Measurements from ENCODE around the gene CLK2. TPM values are rescaled to one million over a fixed set of nuclear protein-coding genes. Genes with fewer than 3 reads are reported as not detected.
"Not testable (repeated sequence)": the region's sequence is repeated elsewhere in the genome, so short reads cannot be mapped to it uniquely, and the experiment has no call there.

The CLK2 gene
- total RNA-seq, 1 donor from 2014 or later: 18.1 TPM

DNA sequence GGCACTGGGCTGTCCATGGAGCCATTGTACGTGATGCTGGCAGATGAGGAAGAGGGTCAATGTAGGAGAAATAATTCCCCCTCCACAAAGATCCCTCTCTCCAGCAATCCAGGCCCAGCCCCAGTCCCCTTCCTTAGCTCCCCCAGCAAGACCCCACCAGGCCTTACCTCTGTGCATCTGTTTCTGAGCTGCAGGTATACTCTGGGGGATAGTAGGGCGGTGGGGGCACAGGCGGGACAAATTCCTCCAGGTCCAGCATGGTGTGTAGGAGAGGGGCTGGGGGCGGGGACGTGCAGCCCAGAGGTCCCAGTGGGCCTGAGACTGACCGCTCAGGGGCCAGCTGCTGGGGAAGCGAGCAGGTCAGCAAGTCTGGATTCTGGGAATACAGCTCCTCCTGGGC, 21.7 kb downstream of the CLK2 start:
- Histone ChIP-seq H3K27ac (replicated peaks) (peak overlapping the region; percentile 70), H3K9me3 (replicated peaks) (no peaks in the 10 kb centered on the region), H3K27me3 (ENCODE audit: low read depth) (no peaks in the 10 kb centered on the region), H3K4me3 (no peak overlapping the region), H3K36me3 (peaks cover 16% of the 10 kb centered on the region), H3K4me1 (peaks cover 49% of the 10 kb centered on the region)
- DNase-seq: no peak
- TF ChIP-seq, protein P1, sequence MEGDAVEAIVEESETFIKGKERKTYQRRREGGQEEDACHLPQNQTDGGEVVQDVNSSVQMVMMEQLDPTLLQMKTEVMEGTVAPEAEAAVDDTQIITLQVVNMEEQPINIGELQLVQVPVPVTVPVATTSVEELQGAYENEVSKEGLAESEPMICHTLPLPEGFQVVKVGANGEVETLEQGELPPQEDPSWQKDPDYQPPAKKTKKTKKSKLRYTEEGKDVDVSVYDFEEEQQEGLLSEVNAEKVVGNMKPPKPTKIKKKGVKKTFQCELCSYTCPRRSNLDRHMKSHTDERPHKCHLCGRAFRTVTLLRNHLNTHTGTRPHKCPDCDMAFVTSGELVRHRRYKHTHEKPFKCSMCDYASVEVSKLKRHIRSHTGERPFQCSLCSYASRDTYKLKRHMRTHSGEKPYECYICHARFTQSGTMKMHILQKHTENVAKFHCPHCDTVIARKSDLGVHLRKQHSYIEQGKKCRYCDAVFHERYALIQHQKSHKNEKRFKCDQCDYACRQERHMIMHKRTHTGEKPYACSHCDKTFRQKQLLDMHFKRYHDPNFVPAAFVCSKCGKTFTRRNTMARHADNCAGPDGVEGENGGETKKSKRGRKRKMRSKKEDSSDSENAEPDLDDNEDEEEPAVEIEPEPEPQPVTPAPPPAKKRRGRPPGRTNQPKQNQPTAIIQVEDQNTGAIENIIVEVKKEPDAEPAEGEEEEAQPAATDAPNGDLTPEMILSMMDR (IDR thresholded peaks at IDR 0.05; ENCODE audit: borderline replicate concordance): no peak
- intact Hi-C loops (cut with micrococcal nuclease): no loop called here

DNA sequence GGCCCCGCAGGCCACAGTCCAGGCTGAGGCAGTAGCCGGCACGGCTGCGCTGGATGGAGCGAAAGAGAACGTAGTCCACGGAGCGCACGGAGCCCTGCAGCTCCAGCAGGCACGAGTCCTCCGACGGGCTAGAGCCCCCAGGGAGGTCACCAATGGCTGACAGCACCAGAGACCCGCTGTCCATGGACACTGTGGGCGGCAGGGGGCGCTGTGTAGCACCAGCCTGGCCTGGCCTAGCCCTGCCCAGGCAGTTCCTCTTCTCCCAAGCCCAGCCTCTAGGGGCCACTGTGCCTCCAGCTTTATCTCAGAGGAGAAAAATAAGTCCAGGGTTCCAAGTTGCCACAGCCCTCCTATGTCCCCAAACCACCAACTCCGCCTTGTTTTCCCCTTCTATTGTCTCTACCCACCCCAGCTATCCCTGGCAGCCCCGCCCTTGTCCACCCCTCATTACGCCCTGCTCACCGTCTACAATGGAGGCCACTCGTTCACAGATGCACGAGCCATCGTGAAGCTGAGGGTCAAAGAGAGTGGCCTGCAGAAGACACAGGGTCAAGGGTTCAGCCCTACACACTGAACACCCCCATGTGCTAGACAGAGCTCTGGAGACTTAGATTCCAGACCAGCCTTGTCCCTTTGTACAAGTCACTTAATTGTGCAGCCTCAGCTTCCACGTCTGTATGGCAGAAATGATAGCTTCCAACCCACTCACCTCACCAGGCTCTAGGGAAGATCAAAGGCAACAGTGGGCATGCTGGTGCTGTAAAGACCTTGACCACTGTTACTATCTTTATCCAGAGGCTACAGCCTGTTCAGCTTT, 22.5 kb downstream of the CLK2 start:
- peak; percentile 92 for DNase-seq
- intact Hi-C loops (cut with micrococcal nuclease): no loop called here
- Histone ChIP-seq H3K27me3 (ENCODE audit: low read depth) (no peaks in the 10 kb centered on the region), H3K27ac (replicated peaks) (peak overlapping the region; percentile 70), H3K36me3 (peaks cover 16% of the 10 kb centered on the region), H3K9me3 (replicated peaks) (no peaks in the 10 kb centered on the region), H3K4me3 (peak overlapping the region; percentile 55), H3K4me1 (peaks cover 41% of the 10 kb centered on the region)
- TF ChIP-seq, protein P1 (IDR thresholded peaks at IDR 0.05; ENCODE audit: borderline replicate concordance): peak; percentile 100

DNA sequence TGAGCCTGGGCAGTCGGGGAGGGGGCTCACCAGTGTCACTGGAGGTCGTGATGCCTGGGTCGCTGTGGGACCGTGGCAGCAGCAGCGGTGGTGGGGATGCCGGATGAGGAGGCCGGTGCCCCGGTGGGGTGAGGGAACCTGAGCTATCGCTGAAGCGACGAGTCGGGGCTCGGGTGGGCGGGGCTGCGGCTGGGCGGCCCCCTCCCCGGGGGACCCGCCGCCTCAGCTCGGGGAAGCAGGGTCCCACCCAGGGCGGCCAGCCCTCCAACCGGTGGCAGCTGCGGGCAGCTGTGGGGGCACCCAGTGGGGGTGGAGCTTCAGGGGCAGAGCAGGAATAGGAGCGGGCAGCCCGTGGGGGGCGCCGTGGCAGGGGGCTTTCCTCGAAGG, 23.1 kb downstream of the CLK2 start:
- H3K4me1 ChIP-seq: peaks cover 39% of the 10 kb centered on the region
- peaks cover 16% of the 10 kb centered on the region for H3K36me3 ChIP-seq
- no peaks in the 10 kb centered on the region for H3K27me3 ChIP-seq (ENCODE audit: low read depth)
- TF ChIP-seq, protein P1 (IDR thresholded peaks at IDR 0.05; ENCODE audit: borderline replicate concordance): no peak
- intact Hi-C loops (cut with micrococcal nuclease): no loop called here
- H3K4me3 ChIP-seq: peak overlapping the region; percentile 55
- H3K9me3 ChIP-seq (replicated peaks): no peaks in the 10 kb centered on the region
- H3K27ac ChIP-seq (replicated peaks): peak overlapping the region; percentile 70
- no peak for DNase-seq

DNA sequence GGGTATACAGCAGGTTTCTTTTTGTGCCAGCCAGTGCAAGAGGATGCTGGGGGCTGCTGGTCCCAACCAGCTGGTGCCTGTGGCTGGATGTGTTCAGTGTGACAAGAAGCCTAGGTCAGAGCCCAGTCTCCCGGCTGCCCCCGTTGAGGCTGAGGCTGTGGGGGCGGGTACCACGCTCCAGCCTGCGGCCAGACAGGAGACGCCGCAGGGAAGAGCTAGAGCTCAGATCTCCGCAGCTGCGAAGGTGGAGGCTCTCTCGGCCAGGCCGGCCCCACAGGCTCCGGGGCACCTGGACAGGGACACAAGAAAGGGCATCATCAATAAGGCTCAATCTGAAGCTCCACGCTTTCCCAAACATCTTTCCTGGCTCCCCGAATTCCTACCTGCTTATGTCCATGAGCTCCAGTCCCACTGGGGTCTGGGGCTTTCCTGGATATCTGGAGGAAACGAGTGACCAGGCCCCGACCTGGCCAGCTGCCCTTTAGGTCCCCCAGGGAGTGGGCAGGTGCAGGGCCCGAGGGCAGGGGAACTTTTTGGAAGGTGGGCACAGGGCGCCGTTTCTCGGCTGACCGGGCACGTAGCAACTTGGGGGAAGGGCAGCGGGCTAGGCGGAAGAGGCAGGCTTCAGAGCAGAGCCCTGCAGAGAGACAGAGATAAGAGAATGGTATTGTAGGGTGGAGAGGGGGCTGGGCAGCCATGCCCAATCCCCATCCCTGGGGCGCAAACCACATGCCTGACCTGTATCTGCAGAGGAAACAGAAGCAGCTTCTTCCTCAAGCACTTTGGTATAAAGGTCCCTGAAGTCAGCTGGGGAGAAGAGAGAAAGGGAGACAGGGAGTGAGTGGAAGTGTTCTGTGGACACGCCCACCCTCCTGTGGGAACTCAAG, 25.4 kb downstream of the CLK2 start:
- peaks cover 16% of the 10 kb centered on the region for H3K36me3 ChIP-seq
- TF ChIP-seq, protein P1 (IDR thresholded peaks at IDR 0.05; ENCODE audit: borderline replicate concordance): no peak
- no peaks in the 10 kb centered on the region for H3K9me3 ChIP-seq (replicated peaks)
- H3K27me3 ChIP-seq (ENCODE audit: low read depth): no peaks in the 10 kb centered on the region
- H3K4me3 ChIP-seq: no peak overlapping the region
- H3K27ac ChIP-seq (replicated peaks): no peak overlapping the region
- intact Hi-C loops (cut with micrococcal nuclease): no loop called here
- no peak for DNase-seq
- peaks cover 33% of the 10 kb centered on the region for H3K4me1 ChIP-seq

DNA sequence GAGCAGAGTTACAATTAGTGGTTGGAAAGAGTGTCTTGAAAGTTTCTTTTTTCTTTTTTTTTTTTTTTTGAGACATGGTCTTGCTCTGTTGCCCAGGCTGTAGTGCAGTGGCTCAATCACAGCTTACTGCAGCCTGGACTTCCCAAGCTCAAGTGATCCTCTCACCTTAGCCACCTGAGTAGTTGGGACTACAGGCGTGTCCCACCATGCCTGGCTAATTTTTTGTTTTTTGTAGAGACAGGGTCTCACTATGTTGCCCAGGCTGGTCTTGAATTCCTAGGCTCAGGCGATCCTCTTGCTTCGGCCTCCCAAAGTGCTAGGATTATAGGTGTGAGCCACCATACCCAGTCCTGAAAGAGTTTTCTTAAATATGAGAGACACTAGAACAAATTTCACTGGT, 26.5 kb downstream of the CLK2 start:
- peaks cover 39% of the 10 kb centered on the region for H3K4me1 ChIP-seq
- H3K4me3 ChIP-seq; H3K27me3 ChIP-seq (ENCODE audit: low read depth); H3K9me3 ChIP-seq (replicated peaks); H3K27ac ChIP-seq (replicated peaks); intact Hi-C loops (cut with micrococcal nuclease); DNase-seq: not testable (repeated sequence)
- H3K36me3 ChIP-seq: peaks cover 16% of the 10 kb centered on the region
